Measurements from ENCODE around the gene CLPTM1.
"Not testable (repeated sequence)": the region's sequence is repeated elsewhere in the genome, so short reads cannot be mapped to it uniquely, and the experiment has no call there.

CLPTM1 gene

GRCh38 chr19:44908836-44909261, 46.3 kb upstream of the CLPTM1 start:
- TF ChIP-seq FOXP2 (optimal IDR thresholded peaks at IDR 0.05; ENCODE audit: borderline replicate concordance, extremely low read depth, extremely low read length, insufficient read depth) (no peak), TAF1 (IDR thresholded peaks at IDR 0.05; ENCODE audit: borderline replicate concordance, insufficient read depth, low read length) (no peak), POLR2AphosphoS5 (IDR thresholded peaks at IDR 0.05; ENCODE audit: low read depth, low read length) (no peak), SIN3A (IDR thresholded peaks at IDR 0.05; ENCODE audit: borderline replicate concordance, insufficient read depth, low read length) (no peak)
- TF ChIP-seq, protein P1, sequence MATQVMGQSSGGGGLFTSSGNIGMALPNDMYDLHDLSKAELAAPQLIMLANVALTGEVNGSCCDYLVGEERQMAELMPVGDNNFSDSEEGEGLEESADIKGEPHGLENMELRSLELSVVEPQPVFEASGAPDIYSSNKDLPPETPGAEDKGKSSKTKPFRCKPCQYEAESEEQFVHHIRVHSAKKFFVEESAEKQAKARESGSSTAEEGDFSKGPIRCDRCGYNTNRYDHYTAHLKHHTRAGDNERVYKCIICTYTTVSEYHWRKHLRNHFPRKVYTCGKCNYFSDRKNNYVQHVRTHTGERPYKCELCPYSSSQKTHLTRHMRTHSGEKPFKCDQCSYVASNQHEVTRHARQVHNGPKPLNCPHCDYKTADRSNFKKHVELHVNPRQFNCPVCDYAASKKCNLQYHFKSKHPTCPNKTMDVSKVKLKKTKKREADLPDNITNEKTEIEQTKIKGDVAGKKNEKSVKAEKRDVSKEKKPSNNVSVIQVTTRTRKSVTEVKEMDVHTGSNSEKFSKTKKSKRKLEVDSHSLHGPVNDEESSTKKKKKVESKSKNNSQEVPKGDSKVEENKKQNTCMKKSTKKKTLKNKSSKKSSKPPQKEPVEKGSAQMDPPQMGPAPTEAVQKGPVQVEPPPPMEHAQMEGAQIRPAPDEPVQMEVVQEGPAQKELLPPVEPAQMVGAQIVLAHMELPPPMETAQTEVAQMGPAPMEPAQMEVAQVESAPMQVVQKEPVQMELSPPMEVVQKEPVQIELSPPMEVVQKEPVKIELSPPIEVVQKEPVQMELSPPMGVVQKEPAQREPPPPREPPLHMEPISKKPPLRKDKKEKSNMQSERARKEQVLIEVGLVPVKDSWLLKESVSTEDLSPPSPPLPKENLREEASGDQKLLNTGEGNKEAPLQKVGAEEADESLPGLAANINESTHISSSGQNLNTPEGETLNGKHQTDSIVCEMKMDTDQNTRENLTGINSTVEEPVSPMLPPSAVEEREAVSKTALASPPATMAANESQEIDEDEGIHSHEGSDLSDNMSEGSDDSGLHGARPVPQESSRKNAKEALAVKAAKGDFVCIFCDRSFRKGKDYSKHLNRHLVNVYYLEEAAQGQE (IDR thresholded peaks at IDR 0.05; ENCODE audit: insufficient read depth in 1 of 2, low read depth in 2 of 2, low read length in 2 of 2), result no peak

DNA sequence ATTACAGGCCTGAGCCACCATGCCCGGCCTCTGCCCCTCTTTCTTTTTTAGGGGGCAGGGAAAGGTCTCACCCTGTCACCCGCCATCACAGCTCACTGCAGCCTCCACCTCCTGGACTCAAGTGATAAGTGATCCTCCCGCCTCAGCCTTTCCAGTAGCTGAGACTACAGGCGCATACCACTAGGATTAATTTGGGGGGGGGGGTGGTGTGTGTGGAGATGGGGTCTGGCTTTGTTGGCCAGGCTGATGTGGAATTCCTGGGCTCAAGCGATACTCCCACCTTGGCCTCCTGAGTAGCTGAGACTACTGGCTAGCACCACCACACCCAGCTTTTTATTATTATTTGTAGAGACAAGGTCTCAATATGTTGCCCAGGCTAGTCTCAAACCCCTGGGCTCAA, 45.4 kb upstream of the CLPTM1 start:
- TF ChIP-seq TAF1 (IDR thresholded peaks at IDR 0.05; ENCODE audit: borderline replicate concordance, insufficient read depth, low read length) (no peak), POLR2AphosphoS5 (IDR thresholded peaks at IDR 0.05; ENCODE audit: low read depth, low read length) (no peak), FOXP2 (optimal IDR thresholded peaks at IDR 0.05; ENCODE audit: borderline replicate concordance, extremely low read depth, extremely low read length, insufficient read depth) (no peak), SIN3A (IDR thresholded peaks at IDR 0.05; ENCODE audit: borderline replicate concordance, insufficient read depth, low read length) (no peak)
- TF ChIP-seq, protein P1 (IDR thresholded peaks at IDR 0.05; ENCODE audit: insufficient read depth in 1 of 2, low read depth in 2 of 2, low read length in 2 of 2), result no peak

DNA sequence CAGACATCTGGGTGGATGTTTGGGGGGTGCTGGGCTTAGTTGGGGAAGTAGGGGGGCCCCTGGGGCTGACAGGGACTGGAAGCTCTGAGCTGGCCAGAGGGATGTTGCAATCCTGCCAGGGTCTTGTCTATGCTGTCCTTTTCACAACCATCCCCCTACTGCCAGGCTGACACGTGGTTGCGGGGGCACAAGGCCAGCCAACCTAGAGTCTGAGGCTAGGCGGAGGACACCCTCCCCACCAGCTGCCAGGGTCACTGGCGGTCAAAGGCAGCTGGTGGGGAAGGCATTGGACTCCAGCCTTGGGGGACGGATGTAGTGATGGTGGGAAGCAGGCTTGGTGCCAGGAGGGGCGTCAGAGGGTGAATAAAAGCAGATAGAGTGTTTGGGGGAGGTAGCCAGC, 42.3 kb upstream of the CLPTM1 start:
- no peak for TF ChIP-seq SIN3A (IDR thresholded peaks at IDR 0.05; ENCODE audit: borderline replicate concordance, insufficient read depth, low read length)
- TF ChIP-seq TAF1 (IDR thresholded peaks at IDR 0.05; ENCODE audit: borderline replicate concordance, insufficient read depth, low read length), result no peak
- TF ChIP-seq POLR2AphosphoS5 (IDR thresholded peaks at IDR 0.05; ENCODE audit: low read depth, low read length), result no peak
- no peak for TF ChIP-seq FOXP2 (optimal IDR thresholded peaks at IDR 0.05; ENCODE audit: borderline replicate concordance, extremely low read depth, extremely low read length, insufficient read depth)

DNA sequence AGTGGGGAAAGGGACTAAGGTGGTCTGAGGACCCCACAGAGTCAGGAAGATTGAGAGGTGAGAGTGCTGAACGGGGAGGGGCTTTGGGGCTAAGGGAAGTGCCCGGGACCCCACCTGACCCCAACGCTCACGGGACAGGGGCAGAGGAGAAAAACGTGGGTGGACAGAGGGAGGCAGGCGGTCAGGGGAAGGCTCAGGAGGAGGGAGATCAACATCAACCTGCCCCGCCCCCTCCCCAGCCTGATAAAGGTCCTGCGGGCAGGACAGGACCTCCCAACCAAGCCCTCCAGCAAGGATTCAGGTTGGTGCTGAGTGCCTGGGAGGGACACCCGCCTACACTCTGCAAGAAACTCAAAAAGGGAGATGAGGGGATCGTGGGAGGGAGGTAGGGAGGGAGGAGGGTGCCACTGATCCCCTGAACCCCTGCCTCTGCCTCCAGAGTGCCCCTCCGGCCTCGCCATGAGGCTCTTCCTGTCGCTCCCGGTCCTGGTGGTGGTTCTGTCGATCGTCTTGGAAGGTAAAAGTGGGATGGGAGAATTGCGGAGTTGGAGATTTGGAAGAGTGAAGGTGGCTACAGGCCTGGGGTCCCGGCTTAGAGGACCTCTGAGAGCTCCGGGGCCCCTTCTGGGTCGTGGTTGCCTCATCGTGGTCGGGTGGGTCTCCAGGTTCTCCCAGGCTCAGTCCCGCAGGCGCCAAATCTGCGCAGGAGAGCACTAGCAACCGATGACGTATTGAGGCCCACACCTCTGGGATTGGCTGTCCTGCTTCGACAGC, 40.6 kb upstream of the CLPTM1 start, which contains the start of gene APOC1:
TSS of gene APOC1 (plus strand) at position 176 of the 774 bp plus-strand sequence. CDS start at position 460, 284 bp downstream.
- not testable (repeated sequence) for TF ChIP-seq FOXP2 (optimal IDR thresholded peaks at IDR 0.05; ENCODE audit: borderline replicate concordance, extremely low read depth, extremely low read length, insufficient read depth); POLR2AphosphoS5 (IDR thresholded peaks at IDR 0.05; ENCODE audit: low read depth, low read length); SIN3A (IDR thresholded peaks at IDR 0.05; ENCODE audit: borderline replicate concordance, insufficient read depth, low read length)

- TF ChIP-seq, protein P1 (IDR thresholded peaks at IDR 0.05; ENCODE audit: insufficient read depth in 1 of 2, low read depth in 2 of 2, low read length in 2 of 2), result no peak
- no peak for TF ChIP-seq FOXP2 (optimal IDR thresholded peaks at IDR 0.05; ENCODE audit: borderline replicate concordance, extremely low read depth, extremely low read length, insufficient read depth)
- no peak for TF ChIP-seq TAF1 (IDR thresholded peaks at IDR 0.05; ENCODE audit: borderline replicate concordance, insufficient read depth, low read length)
- no peak for TF ChIP-seq POLR2AphosphoS5 (IDR thresholded peaks at IDR 0.05; ENCODE audit: low read depth, low read length)
- TF ChIP-seq SIN3A (IDR thresholded peaks at IDR 0.05; ENCODE audit: borderline replicate concordance, insufficient read depth, low read length), result no peak
Observed at GRCh38 chr19:44924243-44924725, 30.9 kb upstream of the CLPTM1 start.
